T-helper 2 cell treated with Interferon-gamma antibody and Interleukin-4, amounts not matched to agents 5 μg/mL and 100 μg/mL, for 36 hours (primary cell): ENCODE results near the gene CNPY2.
"Not testable (repeated sequence)": the region's sequence is repeated elsewhere in the genome, so short reads cannot be mapped to it uniquely, and the experiment has no call there.

ENCODE experiments used
- DNase-seq: peaks from one replicate; pipeline ENCODE4 v3.0.0; 2021; ENCODE audit warnings: low spot score
- H3K27ac Mint-ChIP-seq: one replicate; pipeline ENCODE4 v1.8.0; 2021; ENCODE audit warnings: mild to moderate bottlenecking, mixed read lengths
- H3K27me3 Mint-ChIP-seq: one replicate; pipeline ENCODE4 v1.8.0; 2021; ENCODE audit warnings: low read depth, mixed read lengths
- H3K36me3 Mint-ChIP-seq: one replicate; pipeline ENCODE4 v1.8.0; 2021; ENCODE audit warnings: low read depth, mixed read lengths
- H3K4me1 Mint-ChIP-seq: one replicate; pipeline ENCODE4 v1.8.0; 2021; ENCODE audit warnings: low read depth, mixed read lengths
- H3K4me3 Mint-ChIP-seq: one replicate; pipeline ENCODE4 v1.8.0; 2022; ENCODE audit warnings: mild to moderate bottlenecking, moderate library complexity, mixed read lengths
- H3K9me3 Mint-ChIP-seq: one replicate; pipeline ENCODE4 v1.8.0; 2021; ENCODE audit warnings: mixed read lengths

Gene CNPY2

GRCh38 chr12:56297400-56297799 is 18.4 kb downstream of the CNPY2 start:
- no peaks in the 10 kb centered on the region for H3K27me3 Mint-ChIP-seq
- H3K36me3 Mint-ChIP-seq, result peaks cover 36% of the 10 kb centered on the region
- H3K4me3 Mint-ChIP-seq, result peak overlapping the region; percentile 28
- no peak for DNase-seq
- peaks cover 42% of the 10 kb centered on the region for H3K4me1 Mint-ChIP-seq
- no peaks in the 10 kb centered on the region for H3K9me3 Mint-ChIP-seq
- H3K27ac Mint-ChIP-seq, result no peak overlapping the region

DNA sequence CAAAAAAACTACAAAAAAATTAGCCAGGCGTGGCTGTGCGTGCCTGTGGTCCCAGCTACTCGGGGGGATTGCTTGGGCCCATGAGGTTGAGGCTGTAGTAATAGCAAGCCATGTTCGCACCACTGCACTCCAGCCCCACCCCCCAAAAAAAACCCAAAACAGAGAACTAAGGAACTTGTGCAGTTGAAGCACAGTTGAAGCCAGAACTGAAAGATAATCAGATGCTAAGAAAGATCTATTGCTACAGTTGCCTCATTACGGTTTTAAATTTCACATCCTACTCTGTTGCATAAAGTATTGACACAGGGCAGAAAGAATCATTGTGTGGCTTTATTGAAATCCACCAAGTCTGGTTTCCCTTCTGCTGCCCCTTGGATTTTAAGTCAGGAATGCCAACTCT is 19.5 kb downstream of the CNPY2 start:
- peaks cover 41% of the 10 kb centered on the region for H3K4me1 Mint-ChIP-seq
- peaks cover 41% of the 10 kb centered on the region for H3K36me3 Mint-ChIP-seq
- H3K27ac Mint-ChIP-seq, result no peak overlapping the region
- no peak overlapping the region for H3K4me3 Mint-ChIP-seq
- no peaks in the 10 kb centered on the region for H3K9me3 Mint-ChIP-seq
- no peaks in the 10 kb centered on the region for H3K27me3 Mint-ChIP-seq
- no peak for DNase-seq

DNA sequence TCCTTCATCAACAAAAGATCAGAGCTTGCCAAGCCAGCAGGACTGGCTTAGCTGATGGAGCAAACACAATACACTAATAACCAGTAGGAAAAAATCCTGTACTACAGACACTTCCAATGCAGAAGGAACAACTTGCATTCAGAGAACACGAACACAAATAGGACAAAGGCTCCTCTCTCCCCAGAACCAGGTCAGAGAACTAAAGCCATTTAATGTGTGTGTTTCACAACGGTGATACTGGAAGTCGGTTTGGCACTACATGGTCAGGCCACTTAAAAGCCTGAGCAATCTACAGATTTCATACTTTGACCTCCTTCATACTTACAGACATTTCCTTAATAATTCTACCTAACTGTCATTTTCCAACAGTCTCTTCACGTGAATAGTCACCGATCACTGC is 22.0 kb downstream of the CNPY2 start:
- no peak overlapping the region for H3K4me3 Mint-ChIP-seq
- H3K27me3 Mint-ChIP-seq, result no peaks in the 10 kb centered on the region
- no peak overlapping the region for H3K27ac Mint-ChIP-seq
- no peaks in the 10 kb centered on the region for H3K9me3 Mint-ChIP-seq
- peaks cover 35% of the 10 kb centered on the region for H3K4me1 Mint-ChIP-seq
- no peak for DNase-seq
- peaks cover 49% of the 10 kb centered on the region for H3K36me3 Mint-ChIP-seq

- H3K4me3 Mint-ChIP-seq, result no peak overlapping the region
- no peaks in the 10 kb centered on the region for H3K9me3 Mint-ChIP-seq
- peaks cover 33% of the 10 kb centered on the region for H3K36me3 Mint-ChIP-seq
- H3K27me3 Mint-ChIP-seq, result no peaks in the 10 kb centered on the region
- DNase-seq, result no peak
- no peak overlapping the region for H3K27ac Mint-ChIP-seq
- peaks cover 16% of the 10 kb centered on the region for H3K4me1 Mint-ChIP-seq
Measured at GRCh38 chr12:56288705-56289387, 26.9 kb downstream of the CNPY2 start.

- peaks cover 39% of the 10 kb centered on the region for H3K36me3 Mint-ChIP-seq
- H3K4me1 Mint-ChIP-seq, result peaks cover 7% of the 10 kb centered on the region
- H3K4me3 Mint-ChIP-seq, result no peak overlapping the region
- H3K27ac Mint-ChIP-seq, result no peak overlapping the region
- no peak for DNase-seq
- no peaks in the 10 kb centered on the region for H3K9me3 Mint-ChIP-seq
- no peaks in the 10 kb centered on the region for H3K27me3 Mint-ChIP-seq
Measured at GRCh38 chr12:56286044-56286830, 29.6 kb downstream of the CNPY2 start.

- H3K9me3 Mint-ChIP-seq, DNase-seq, H3K27ac Mint-ChIP-seq, H3K4me1 Mint-ChIP-seq, H3K27me3 Mint-ChIP-seq, H3K4me3 Mint-ChIP-seq: not testable (repeated sequence)
- peaks cover 35% of the 10 kb centered on the region for H3K36me3 Mint-ChIP-seq
Measured at GRCh38 chr12:56284263-56284662, 31.5 kb downstream of the CNPY2 start.

DNA sequence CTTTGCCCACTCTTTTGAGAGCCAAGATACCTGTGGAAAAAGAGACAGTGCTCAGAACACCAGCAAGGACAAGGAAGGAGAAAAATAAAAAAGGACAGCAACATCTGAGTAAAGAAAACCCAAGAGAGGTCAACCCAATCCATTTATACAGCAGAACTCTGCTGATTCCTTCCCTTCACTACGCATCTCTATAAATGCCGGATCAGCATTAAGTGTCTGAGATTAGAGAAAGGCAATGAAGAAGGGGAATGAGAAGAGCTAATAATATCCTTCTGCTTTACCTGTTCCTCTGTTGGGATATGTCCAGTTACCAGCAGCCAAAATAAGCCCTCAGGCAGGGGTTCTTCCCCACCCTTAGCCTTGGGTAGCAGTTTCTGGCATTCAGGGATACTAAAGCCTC is 33.2 kb downstream of the CNPY2 start:
- Mint-ChIP-seq H3K9me3 (no peaks in the 10 kb centered on the region), H3K4me1 (no peaks in the 10 kb centered on the region), H3K4me3 (no peak overlapping the region), H3K36me3 (peaks cover 43% of the 10 kb centered on the region), H3K27me3 (no peaks in the 10 kb centered on the region), H3K27ac (no peak overlapping the region)
- DNase-seq, result no peak

GRCh38 chr12:56282030-56282429 is 33.8 kb downstream of the CNPY2 start:
- H3K9me3 Mint-ChIP-seq, result no peaks in the 10 kb centered on the region
- no peak overlapping the region for H3K4me3 Mint-ChIP-seq
- H3K36me3 Mint-ChIP-seq, result peaks cover 43% of the 10 kb centered on the region
- DNase-seq, result no peak
- no peak overlapping the region for H3K27ac Mint-ChIP-seq
- no peaks in the 10 kb centered on the region for H3K27me3 Mint-ChIP-seq
- no peaks in the 10 kb centered on the region for H3K4me1 Mint-ChIP-seq

DNA sequence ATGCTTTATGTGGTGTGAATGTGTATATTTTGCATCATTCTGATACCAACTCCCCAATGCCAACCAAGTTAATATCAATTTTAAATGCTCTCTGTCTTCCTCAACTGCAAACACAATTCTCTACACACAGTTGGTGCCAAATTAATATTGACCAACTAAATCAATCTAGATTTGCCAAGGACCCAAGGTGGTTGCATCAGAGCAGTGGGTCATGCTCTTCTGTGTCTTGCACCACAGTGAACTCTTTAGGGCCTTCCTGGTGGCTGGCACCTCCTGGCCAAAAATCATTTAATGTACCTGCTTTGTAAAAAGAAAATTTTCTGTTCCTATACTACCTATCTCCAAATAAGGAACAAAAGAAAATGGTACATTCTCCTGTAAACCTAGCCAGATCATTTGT is 34.9 kb downstream of the CNPY2 start:
- no peaks in the 10 kb centered on the region for H3K27me3 Mint-ChIP-seq
- H3K27ac Mint-ChIP-seq, result no peak overlapping the region
- H3K4me3 Mint-ChIP-seq, result no peak overlapping the region
- DNase-seq, result no peak
- peaks cover 47% of the 10 kb centered on the region for H3K36me3 Mint-ChIP-seq
- no peaks in the 10 kb centered on the region for H3K9me3 Mint-ChIP-seq
- H3K4me1 Mint-ChIP-seq, result no peaks in the 10 kb centered on the region

GRCh38 chr12:56278905-56279304 is 36.9 kb downstream of the CNPY2 start:
- Mint-ChIP-seq H3K9me3 (no peaks in the 10 kb centered on the region), H3K27ac (no peak overlapping the region), H3K4me3 (no peak overlapping the region), H3K4me1 (no peaks in the 10 kb centered on the region), H3K27me3 (no peaks in the 10 kb centered on the region), H3K36me3 (peaks cover 47% of the 10 kb centered on the region)
- DNase-seq, result no peak

- Mint-ChIP-seq H3K27ac (no peak overlapping the region), H3K27me3 (no peaks in the 10 kb centered on the region), H3K36me3 (peaks cover 49% of the 10 kb centered on the region), H3K9me3 (no peaks in the 10 kb centered on the region), H3K4me1 (no peaks in the 10 kb centered on the region), H3K4me3 (no peak overlapping the region)
- DNase-seq, result no peak
Measured at GRCh38 chr12:56274299-56274698, 41.5 kb downstream of the CNPY2 start.

GRCh38 chr12:56272468-56272867 is 43.3 kb downstream of the CNPY2 start:
- H3K27me3 Mint-ChIP-seq, H3K27ac Mint-ChIP-seq, H3K4me3 Mint-ChIP-seq, DNase-seq, H3K9me3 Mint-ChIP-seq, H3K4me1 Mint-ChIP-seq: not testable (repeated sequence)
- H3K36me3 Mint-ChIP-seq, result peaks cover 42% of the 10 kb centered on the region

- H3K27me3 Mint-ChIP-seq, result no peaks in the 10 kb centered on the region
- H3K27ac Mint-ChIP-seq, result no peak overlapping the region
- H3K36me3 Mint-ChIP-seq, result peaks cover 39% of the 10 kb centered on the region
- peaks cover 12% of the 10 kb centered on the region for H3K4me1 Mint-ChIP-seq
- H3K4me3 Mint-ChIP-seq, result no peak overlapping the region
- no peak for DNase-seq
- no peaks in the 10 kb centered on the region for H3K9me3 Mint-ChIP-seq
Measured at GRCh38 chr12:56271031-56271430, 44.8 kb downstream of the CNPY2 start.

- Mint-ChIP-seq H3K4me3 (peak overlapping the region; percentile 72), H3K9me3 (no peaks in the 10 kb centered on the region), H3K4me1 (peaks cover 13% of the 10 kb centered on the region), H3K27me3 (no peaks in the 10 kb centered on the region), H3K27ac (peak overlapping the region; percentile 46), H3K36me3 (peaks cover 18% of the 10 kb centered on the region)
- no peak for DNase-seq
Measured at GRCh38 chr12:56267443-56268071, 48.2 kb downstream of the CNPY2 start.
